Cerebellar nuclear complex (tissue), 1 donor: ENCODE results near the gene COLEC11.

Experiments used
- DNase-seq, 2 experiments: peaks; one replicate each; lab custom pipeline; 2025; lab: John Stamatoyannopoulos, UW

Gene COLEC11

DNA sequence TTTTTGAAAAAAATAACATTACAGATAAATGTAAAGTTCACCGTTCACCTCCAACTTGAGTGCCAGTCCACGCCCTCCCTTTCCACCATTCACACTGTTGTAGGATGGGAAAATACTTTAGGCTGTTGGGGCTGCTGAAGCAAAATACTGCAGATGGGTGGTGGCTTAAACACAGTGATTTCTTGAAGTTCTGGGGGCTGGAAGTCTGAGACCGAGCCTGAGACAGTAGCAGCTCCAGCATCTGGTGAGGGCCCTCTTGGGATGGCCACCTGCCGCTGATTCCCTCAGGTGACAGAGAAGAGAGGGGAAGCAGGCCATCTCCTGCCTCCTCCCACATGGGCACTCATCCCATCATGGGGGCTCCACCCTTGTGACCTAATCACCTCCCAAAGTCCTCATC, 80.8 kb downstream of the COLEC11 start:
- no peak for DNase-seq

DNA sequence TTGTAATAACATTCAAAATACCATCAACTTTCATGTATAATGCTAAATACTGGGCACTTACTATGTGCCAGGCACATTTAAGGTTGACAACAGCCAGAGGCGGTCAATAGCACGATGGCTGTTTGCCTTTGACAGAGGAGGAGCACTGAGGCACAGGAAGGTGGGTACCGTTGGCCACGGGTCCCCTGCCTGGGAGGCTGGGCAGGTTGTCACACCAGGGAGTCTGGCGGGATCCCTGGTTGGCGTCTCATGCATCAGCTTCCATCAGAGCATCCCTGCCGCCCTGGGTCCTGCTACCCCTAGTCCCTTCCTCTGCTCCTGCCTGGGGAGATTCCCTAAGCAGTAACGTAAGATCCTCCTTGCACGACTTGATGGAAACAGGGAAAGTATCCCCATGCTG, 82.5 kb downstream of the COLEC11 start:
- DNase-seq, result no peak

DNA sequence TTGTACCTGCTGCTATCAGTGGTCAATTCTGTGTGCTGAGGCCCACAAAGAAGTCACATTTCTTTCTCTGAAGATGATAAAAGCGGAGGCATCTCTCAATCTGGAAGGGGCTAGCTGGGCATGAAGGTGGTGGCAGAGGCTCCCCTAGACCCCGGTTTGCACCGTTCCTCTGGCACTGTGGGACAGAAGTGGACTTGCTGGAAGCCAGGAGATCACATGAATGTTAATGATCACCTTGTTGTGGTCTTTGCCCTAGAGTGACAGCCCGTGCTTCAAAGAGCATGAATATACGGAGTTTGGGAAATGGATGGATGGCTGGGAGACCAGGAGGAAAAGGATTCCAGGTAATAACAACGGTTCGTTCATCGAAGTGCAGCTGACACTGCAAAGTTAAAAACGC, 83.3 kb downstream of the COLEC11 start:
- no peak for DNase-seq

DNA sequence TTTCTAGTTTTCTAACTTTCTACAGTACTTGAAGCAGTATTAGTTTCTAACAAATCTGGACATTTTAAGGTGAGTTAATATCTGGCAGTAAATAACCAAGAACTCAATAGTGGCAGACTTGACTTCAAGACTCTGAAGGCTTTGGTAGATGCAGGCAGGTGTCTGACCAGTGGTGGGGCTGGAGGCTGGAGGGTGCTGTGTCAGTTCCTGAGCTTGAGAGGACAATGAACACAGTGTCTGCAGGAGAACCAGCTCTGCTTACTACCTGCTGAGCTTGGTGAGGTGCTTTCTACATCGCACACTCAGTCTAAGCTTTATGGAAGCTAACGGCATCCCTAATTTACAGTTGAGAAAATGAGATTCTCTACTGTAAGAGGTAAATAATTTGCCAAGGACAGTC, 84.3 kb downstream of the COLEC11 start:
- DNase-seq, result no peak

DNA sequence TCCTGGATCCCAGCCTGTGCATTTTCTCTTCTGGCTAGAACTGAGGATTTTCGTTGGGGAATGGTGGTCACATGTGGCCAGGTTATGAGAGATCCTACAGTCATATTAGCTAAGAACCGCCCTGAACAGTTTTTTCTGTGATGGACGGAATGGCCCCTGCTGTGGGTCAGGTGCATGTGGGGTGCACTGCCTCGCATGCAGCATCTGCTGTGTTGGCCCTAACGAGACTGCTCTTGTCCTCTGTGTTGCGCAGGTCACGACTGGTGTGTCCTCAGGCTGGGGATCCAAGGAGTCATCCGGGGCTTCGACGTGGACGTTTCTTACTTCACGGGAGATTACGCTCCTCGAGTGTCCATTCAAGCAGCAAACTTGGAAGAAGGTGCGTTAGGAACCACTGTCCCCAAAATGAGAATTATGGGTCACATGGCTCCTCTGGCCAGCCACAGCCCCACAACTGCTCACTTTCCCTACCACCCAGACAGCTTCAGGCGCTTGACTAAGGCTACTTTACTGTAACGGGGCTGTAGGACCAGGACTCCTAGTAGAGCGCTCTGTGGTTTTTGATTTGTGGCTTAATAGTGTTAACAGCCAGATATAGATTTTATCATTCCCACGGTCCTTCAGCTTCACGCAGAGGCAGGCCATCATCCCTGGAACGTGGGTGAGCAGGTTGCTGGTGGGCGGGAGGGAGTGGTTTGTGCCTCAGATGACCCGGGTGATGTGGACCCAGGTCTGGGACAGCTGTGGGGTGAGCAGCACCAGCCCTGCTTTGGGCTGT, 84.9 kb downstream of the COLEC11 start:
- DNase-seq, result no peak

DNA sequence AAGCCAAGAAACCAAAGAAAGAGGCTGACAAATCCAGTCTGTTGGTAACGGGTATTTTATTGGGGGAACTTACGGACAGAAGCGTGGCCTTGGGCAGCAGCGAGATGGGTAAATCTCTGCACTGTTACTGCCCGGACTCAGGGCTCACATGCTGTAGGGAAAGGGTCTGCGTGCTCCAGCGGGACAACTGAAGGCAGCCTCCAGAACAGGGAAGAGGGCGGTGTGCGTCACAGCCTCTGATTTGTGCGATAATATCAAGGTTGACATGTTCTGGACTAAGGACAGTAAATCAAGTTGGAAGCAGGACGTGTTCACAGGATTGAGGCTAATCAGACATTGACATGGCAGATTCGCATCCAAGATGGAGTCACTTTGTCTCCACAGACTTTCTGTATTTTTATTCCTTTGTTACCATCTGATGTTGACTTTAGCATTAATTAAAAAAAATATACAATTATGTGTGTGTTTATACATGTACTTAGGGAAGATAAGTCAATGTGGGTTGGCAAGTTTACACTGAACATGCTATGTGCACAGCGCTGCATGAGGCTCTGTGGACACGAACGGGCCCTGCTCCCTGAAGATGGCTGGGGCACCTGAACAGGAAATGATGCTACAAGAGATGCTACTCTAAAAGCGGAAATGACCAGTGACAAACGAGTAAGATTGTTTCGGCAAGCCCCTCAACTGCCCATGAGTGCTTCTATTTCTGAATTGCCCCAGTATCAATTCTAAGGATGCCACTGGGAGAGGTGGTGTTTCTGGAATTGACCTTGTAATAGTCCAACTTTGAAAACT, 85.8 kb downstream of the COLEC11 start:
- no peak for DNase-seq

DNA sequence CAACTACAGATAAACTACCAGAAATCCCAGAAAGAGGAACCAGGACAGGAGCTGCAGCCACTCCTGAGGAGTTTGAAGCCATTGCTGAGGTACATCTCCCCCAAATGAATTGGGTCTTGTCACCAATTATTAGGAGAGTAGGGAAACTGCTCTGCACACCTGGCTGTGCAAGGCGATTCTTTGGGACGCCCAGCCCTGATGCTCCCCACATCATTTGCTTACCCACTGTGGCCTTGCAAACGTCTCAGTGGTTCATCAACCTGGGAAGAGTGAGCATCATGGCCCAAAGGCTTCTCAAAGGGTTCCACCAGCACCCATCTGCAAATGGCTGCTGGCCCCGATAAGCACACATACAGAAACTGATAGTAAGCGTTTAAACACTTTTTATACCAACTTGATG, 86.7 kb downstream of the COLEC11 start:
- no peak for DNase-seq

DNA sequence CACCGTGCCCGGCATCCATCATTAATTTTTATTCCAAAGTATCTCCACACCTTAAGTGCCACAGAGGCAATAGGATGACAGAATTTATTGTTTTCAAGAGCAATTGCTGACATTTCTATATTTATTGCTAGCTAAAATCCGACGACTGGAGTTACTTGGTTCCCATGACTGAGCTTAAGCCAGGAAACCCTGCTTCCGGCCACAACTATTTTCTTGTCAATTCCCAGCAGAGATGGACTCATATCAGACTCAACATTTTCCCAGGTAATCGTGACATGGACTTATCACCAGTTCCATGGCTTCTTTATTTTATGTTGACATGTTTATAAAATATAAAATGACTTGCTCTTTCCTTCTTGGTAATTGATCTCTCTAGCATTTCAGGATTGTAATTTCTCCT, 87.9 kb downstream of the COLEC11 start:
- DNase-seq, result no peak

DNA sequence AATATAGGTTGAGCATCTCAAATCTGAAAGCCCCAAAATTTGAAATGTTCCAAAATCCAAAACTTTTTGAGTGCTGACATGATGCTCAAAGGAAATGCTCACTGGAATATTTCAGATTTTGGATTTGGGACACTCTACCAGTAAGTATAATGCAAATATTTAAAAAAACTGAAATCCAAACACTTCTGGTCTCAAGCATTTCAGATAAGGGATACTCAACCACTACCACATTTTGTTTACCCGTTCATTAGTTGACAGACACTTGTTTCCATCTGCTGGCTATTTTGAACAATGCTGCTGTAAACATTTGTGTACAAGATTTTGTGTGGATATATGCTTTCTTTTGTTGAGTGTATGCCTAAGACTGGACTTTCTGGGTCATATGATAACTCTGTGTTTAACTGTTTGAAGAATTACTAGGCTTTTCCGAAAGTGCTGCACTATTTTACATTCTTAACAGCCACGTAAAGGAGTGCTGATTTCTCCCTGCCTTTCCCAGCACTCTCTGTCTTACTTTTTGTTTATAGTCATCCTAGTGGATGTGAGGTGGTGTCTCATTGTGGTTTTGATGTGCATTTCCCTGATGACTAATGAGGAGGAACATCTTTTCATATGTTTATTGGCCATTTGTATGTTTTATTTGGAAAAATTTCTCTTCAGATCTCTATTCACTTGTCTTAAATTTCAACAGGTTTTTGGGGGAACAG, 89.0 kb downstream of the COLEC11 start:
- no peak for DNase-seq

DNA sequence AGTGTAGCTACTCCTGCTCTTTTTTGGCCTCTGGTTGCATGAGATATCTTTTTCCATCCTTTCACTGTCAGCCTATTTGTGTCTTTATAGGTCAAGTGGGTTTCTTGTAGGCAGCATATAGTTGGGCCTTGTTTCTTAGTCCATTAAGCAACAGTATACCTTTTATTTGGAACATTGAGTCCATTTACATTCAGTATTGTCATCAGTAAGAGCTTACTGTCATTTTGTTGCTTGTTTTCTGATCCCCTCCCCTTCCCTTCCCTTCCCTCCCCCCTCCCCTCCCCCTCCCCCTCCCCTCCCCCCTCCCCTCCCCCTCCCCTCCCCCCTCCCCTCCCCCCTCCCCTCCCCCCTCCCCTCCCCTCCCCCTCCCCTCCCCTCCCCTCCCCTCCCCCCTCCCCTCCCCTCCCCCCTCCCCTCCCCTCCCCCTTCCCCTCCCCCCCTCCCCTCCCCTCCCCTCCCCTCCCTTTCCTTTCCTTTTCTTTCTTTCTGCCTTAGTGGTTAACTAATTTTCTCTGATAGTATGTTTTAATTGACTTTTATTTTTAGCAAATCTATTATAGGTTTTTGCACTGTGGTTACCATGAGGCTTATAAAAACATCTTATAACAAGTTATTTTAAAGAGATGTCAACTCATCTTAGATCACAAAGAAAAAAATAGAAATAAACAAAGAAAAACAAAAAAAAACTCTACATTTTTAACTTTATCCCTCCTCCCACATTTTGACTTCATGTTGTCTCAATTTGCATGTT, 95.3 kb downstream of the COLEC11 start:
- no peak for DNase-seq

DNA sequence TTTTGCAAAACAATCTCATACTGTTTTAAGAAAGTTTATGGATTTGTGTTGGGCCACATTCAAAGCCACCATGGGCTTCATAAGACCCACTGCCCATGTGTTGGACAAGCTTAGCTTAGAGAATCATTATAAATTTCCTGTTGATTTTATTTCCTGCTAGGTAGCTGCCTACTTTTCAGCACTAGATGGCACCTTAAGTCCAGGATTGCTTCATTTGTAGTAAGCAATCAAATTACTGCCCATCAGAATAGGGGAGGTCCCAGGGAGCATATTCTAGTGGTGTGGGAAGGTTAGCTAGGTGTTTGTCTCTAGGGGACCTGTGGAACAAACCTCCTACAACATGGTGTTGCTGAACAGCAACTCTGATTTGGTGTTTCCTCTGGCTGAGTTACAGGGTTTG, 97.5 kb downstream of the COLEC11 start:
- no peak for DNase-seq
